GM19025 (cell line): ENCODE measurements around the gene XAGE5.
"Not testable (repeated sequence)": the region's sequence is repeated elsewhere in the genome, so short reads cannot be mapped to it uniquely, and the experiment has no call there.

Source experiments
- ATAC-seq: cut with Tn5 transposase; IDR thresholded peaks from one replicate; pipeline ENCODE4 v1.9.1; 2021; ENCODE audit warnings: mild to moderate bottlenecking, low read depth, moderate library complexity; ENCODE audit not compliant: unreplicated experiment

The XAGE5 gene

DNA sequence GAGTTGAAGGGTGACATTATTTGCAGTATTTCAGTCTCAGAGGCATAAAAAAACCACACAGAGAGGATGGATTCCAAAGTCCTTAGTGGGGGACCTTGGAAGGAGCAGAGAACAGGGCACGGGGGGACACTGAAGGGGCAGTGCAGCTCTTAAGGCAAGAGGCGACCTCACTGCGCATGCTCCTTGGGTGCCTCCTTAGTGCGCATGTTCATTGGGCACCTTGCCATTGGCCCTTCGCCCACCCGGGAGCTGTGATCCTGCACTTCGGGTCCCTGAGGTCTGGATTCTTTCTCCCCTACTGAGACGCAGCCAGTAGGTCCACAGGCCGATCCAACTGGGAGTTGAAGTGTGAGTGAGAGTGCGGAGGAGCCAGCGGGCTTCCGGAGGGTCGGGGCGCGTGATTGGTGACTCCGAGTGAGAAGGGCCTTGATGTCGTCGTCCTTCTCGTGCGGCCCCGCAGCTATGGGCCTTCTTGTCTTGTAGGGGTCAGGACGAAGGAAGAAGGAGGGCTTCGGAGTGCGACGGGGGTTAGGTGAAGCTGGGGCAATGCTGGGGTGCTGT, at the start of gene XAGE5:
Gene XAGE5 (plus strand): TSS at position 223 of the 561 bp plus-strand sequence. CDS start 1,280 bp downstream, outside the sequence.
- ATAC-seq, result no peak

- not testable (repeated sequence) for ATAC-seq
Measured at GRCh38 chrX:52765983-52766382, 45.1 kb upstream of the XAGE5 start.

GRCh38 chrX:52773504-52773903, 37.6 kb upstream of the XAGE5 start:
- not testable (repeated sequence) for ATAC-seq

DNA sequence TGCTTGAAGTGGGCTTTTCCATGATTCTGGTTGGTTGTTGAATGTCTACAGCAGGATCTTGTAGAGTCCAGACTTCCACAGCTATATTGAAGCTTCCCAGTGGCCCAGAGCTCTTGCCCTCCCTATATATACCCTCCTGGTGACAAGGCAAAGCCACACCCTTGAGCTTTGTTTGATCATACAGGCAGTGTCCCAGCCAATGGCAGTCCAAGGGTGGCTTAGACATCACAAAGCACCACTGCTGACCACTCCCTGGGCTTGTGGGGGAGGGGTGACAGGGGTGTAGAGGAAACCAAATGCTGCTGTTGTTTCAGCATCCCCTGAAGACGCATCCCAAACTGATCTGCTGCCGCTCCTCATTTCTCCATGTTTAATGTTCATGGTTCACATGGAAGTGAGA, 13.8 kb upstream of the XAGE5 start, which contains the start of gene SPANXN5:
Gene SPANXN5 (minus strand): TSS at position 101 of the 400 bp plus-strand sequence. CDS start 79 bp downstream, at position 22.
- not testable (repeated sequence) for ATAC-seq

DNA sequence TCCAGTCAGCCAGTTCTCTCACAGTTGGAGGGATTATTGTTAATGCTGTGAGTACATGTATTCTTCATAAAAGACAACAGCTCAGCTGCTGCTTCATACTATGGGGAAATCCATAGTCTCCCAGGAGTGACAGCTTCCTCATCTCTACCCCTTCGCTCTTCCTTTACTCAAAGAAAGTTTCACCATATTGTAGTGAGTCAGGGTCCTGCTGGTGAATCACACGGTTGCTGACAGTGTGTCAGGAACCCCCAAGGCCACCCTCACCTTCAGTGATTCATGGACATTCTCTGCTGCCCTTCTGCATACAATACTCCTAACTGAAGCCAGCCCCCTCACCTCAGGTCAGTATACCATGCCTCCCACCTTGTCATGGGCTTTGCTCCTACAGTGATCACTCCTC, 6.2 kb upstream of the XAGE5 start:
- ATAC-seq, result not testable (repeated sequence)

GRCh38 chrX:52819788-52820187, 8.7 kb downstream of the XAGE5 start:
- no peak for ATAC-seq

DNA sequence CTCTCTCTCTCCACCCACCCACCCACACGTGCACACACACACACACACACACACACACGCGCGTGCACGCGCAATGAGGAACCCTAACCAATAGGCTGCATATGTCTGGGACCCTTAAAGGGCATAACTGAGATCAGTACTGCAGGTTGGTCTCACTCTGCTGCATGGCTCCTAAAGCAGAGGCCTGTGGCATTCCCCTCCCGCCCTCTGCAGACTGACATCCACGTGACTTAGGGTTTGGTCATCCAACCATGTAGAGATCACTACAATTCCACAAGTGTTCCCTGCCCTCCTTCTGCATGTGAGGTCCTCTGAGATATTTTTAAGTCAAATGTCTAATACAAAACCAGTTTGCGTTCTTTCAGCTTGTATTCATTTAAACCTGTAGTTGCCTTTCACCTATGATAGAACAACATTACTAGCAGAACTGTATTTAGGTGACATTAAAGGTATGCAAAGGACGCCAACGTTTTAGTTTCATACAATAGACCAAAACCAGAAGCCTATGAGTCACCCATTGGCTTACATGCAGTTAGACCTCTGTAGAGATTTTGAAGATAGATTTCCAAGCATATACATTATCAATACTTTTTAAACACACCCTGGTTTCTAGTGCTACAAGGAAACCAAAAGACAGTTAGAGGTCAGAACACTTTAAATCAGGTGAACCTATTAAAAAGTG, 10.1 kb downstream of the XAGE5 start:
- ATAC-seq, result no peak

- ATAC-seq, result no peak
Measured at GRCh38 chrX:52824608-52825007, 13.5 kb downstream of the XAGE5 start.

GRCh38 chrX:52830551-52830950, 19.5 kb downstream of the XAGE5 start:
- no peak for ATAC-seq

- ATAC-seq, result no peak
Measured at GRCh38 chrX:52839137-52839536, 28.1 kb downstream of the XAGE5 start.

- not testable (repeated sequence) for ATAC-seq
Measured at GRCh38 chrX:52843619-52844018, 32.5 kb downstream of the XAGE5 start.

GRCh38 chrX:52852110-52852860, 41.2 kb downstream of the XAGE5 start:
- no peak for ATAC-seq

- ATAC-seq, result not testable (repeated sequence)
Measured at GRCh38 chrX:52856991-52857525, 46.0 kb downstream of the XAGE5 start.

- ATAC-seq, result no peak
Measured at GRCh38 chrX:52865343-52865998, 54.4 kb downstream of the XAGE5 start.
